Caco-2 (cell line): ENCODE data around the gene GCLM. TPM values are rescaled to one million over a fixed set of nuclear protein-coding genes. Genes with fewer than 3 reads are reported as not detected.

Source experiments
- BruUV-seq: library from RNA; stranded (reverse); fragments of 400-500 nt; replicated peaks from 2 replicates; lab custom pipeline; 2021; lab: Mats Ljungman, UMichigan
- CTCF ChIA-PET: fragments of 300-600 bp; sonication (Branson Sonifier 250); formaldehyde crosslinking; loops from one replicate; lab custom pipeline; 2022; ENCODE audit warnings: antibody characterized with exemption; lab: Charles Lee
- POLR2A ChIA-PET: fragments of 300-600 bp; sonication (Branson Sonifier 250); formaldehyde crosslinking; loops from one replicate; lab custom pipeline; 2022; ENCODE audit warnings: antibody characterized with exemption; lab: Charles Lee
- DNase-seq, 2 experiments: peaks; one replicate each; pipeline versions ENCODE4 v3.0.0 to v3.0.0-alpha.2; 2020 to 2022
- H3K27me3 ChIP-seq: replicated peaks from 2 replicates; pipeline ENCODE4 v1.6.0; 2011; ENCODE audit warnings: low read length; ENCODE audit not compliant: control insufficient read depth, insufficient read depth
- H3K36me3 ChIP-seq: 2 replicates; pipeline ENCODE4 v1.5.1; 2011; ENCODE audit warnings: low read length; ENCODE audit not compliant: control insufficient read depth, insufficient read depth
- H3K4me1 ChIP-seq: fragments of 250-450 bp; sonication (Bioruptor Pico); 2 replicates; pipeline ENCODE4 v1.5.1; 2020; ENCODE audit warnings: mild to moderate bottlenecking
- H3K4me3 ChIP-seq: 2 replicates; pipeline ENCODE4 v1.5.1; 2011; ENCODE audit warnings: low read depth, mild to moderate bottlenecking, control low read depth, low read length
- H3K9me3 ChIP-seq: fragments of 250-450 bp; sonication (Bioruptor Pico); 2 replicates; pipeline ENCODE4 v1.5.1; 2020; ENCODE audit warnings: mild to moderate bottlenecking, moderate library complexity
- H3K27ac Mint-ChIP-seq: one replicate; pipeline ENCODE4 v1.8.0; 2022; ENCODE audit warnings: mixed read lengths; ENCODE audit not compliant: unreplicated experiment
- H3K27me3 Mint-ChIP-seq: one replicate; pipeline ENCODE4 v1.8.0; 2022; ENCODE audit warnings: mixed read lengths; ENCODE audit not compliant: insufficient read depth, unreplicated experiment
- H3K36me3 Mint-ChIP-seq: one replicate; pipeline ENCODE4 v1.8.0; 2022; ENCODE audit warnings: mild to moderate bottlenecking, mixed read lengths; ENCODE audit not compliant: insufficient read depth, unreplicated experiment
- H3K4me1 Mint-ChIP-seq: one replicate; pipeline ENCODE4 v1.8.0; 2022; ENCODE audit warnings: low read depth, mixed read lengths; ENCODE audit not compliant: unreplicated experiment
- H3K4me3 Mint-ChIP-seq: one replicate; pipeline ENCODE4 v1.8.0; 2022; ENCODE audit warnings: mild to moderate bottlenecking, moderate library complexity, mixed read lengths; ENCODE audit not compliant: unreplicated experiment
- H3K9me3 Mint-ChIP-seq: one replicate; pipeline ENCODE4 v1.8.0; 2022; ENCODE audit warnings: mixed read lengths; ENCODE audit not compliant: unreplicated experiment
- CTCF ChIP-seq, 2 experiments: fragments of 200-600 bp in 1 of 2; IDR thresholded peaks; 1 replicate in 1 of 2; 2 replicates in 1 of 2; pipeline versions ENCODE4 v1.5.1 to v1.8.0; 2011 to 2022; ENCODE audit warnings: antibody characterized with exemption in 1 of 2, control low read depth in 1 of 2, inconsistent platforms in 1 of 2, low read depth in 1 of 2, low read length in 1 of 2, mild to moderate bottlenecking in 1 of 2, moderate library complexity in 1 of 2; ENCODE audit not compliant: insufficient read depth in 1 of 2, severe bottlenecking in 1 of 2, unreplicated experiment in 1 of 2
- intact Hi-C: fragments of 100-400 bp; cut with micrococcal nuclease; formaldehyde crosslinking; loops from one replicate; pipeline ENCODE4 v1.10.0; 2022; ENCODE audit not compliant: unreplicated experiment
- total RNA-seq: library from RNA; stranded (reverse); gene quantifications from 2 replicates; pipeline ENCODE4 v1.2.3, GENCODE V29; 2022

GCLM gene
- total RNA-seq, 1 experiment from 2014 or later, result 11.8 TPM

GRCh38 chr1:93938461-93939145, 29.4 kb upstream of the GCLM start:
- no peaks in the 10 kb centered on the region for H3K9me3 ChIP-seq
- TF ChIP-seq CTCF (IDR thresholded peaks at IDR 0.05; ENCODE audit: insufficient read depth in 1 of 2, low read depth in 1 of 2, low read length in 1 of 2, severe bottlenecking in 1 of 2, unreplicated experiment in 1 of 2), result no peak
- H3K4me1 ChIP-seq, result no peaks in the 10 kb centered on the region
- intact Hi-C loops, result no loop called here
- POLR2A ChIA-PET, result no interaction called here
- Mint-ChIP-seq H3K4me1 (no peaks in the 10 kb centered on the region), H3K4me3 (no peak overlapping the region), H3K36me3 (no peaks in the 10 kb centered on the region), H3K9me3 (no peaks in the 10 kb centered on the region), H3K27ac (no peak overlapping the region), H3K27me3 (no peaks in the 10 kb centered on the region)
- H3K27me3 ChIP-seq, result no peaks in the 10 kb centered on the region
- DNase-seq, result no peak
- BruUV-seq, result no TSS peak
- CTCF ChIA-PET, result no interaction called here
- no peaks in the 10 kb centered on the region for H3K36me3 ChIP-seq
- H3K4me3 ChIP-seq, result no peak overlapping the region

- Histone ChIP-seq H3K9me3 (no peaks in the 10 kb centered on the region), H3K27me3 (no peaks in the 10 kb centered on the region), H3K4me3 (no peak overlapping the region), H3K36me3 (no peaks in the 10 kb centered on the region), H3K4me1 (no peaks in the 10 kb centered on the region)
- H3K27me3 Mint-ChIP-seq, result no peaks in the 10 kb centered on the region
- H3K27ac Mint-ChIP-seq, result no peak overlapping the region
- POLR2A ChIA-PET, result no interaction called here
- DNase-seq, result no peak
- BruUV-seq, result no TSS peak
- H3K4me1 Mint-ChIP-seq, result no peaks in the 10 kb centered on the region
- H3K36me3 Mint-ChIP-seq, result no peaks in the 10 kb centered on the region
- H3K4me3 Mint-ChIP-seq, result no peak overlapping the region
- CTCF ChIA-PET, result no interaction called here
- intact Hi-C loops, result no loop called here
- no peak for TF ChIP-seq CTCF (IDR thresholded peaks at IDR 0.05; ENCODE audit: insufficient read depth in 1 of 2, low read depth in 1 of 2, low read length in 1 of 2, severe bottlenecking in 1 of 2, unreplicated experiment in 1 of 2)
- H3K9me3 Mint-ChIP-seq, result no peaks in the 10 kb centered on the region
Measured at GRCh38 chr1:93937997-93938396, 28.8 kb upstream of the GCLM start.

GRCh38 chr1:93925206-93925605, 16.0 kb upstream of the GCLM start:
- H3K36me3 Mint-ChIP-seq, result no peaks in the 10 kb centered on the region
- no peaks in the 10 kb centered on the region for H3K4me1 Mint-ChIP-seq
- no TSS peak for BruUV-seq
- intact Hi-C loops, result no loop called here
- no peaks in the 10 kb centered on the region for H3K36me3 ChIP-seq
- no peak for TF ChIP-seq CTCF (IDR thresholded peaks at IDR 0.05; ENCODE audit: insufficient read depth in 1 of 2, low read depth in 1 of 2, low read length in 1 of 2, severe bottlenecking in 1 of 2, unreplicated experiment in 1 of 2)
- POLR2A ChIA-PET, result no interaction called here
- no peaks in the 10 kb centered on the region for H3K9me3 Mint-ChIP-seq
- no peaks in the 10 kb centered on the region for H3K27me3 ChIP-seq
- H3K4me3 ChIP-seq, result no peak overlapping the region
- no peak overlapping the region for H3K4me3 Mint-ChIP-seq
- CTCF ChIA-PET, result interaction anchor here (0.6 kb wide), 1 partner anchor 15 kb away, joined by 7 read pairs; no protein-coding TSS in a partner anchor
- H3K4me1 ChIP-seq, result no peaks in the 10 kb centered on the region
- H3K27me3 Mint-ChIP-seq, result peaks cover 2% of the 10 kb centered on the region
- H3K27ac Mint-ChIP-seq, result no peak overlapping the region
- no peaks in the 10 kb centered on the region for H3K9me3 ChIP-seq
- no peak for DNase-seq
